ENCODE measurements around the gene CCM2L.

- no peak for TF ChIP-seq CTCF (IDR thresholded peaks at IDR 0.05)
- no peak for TF ChIP-seq ZFX (IDR thresholded peaks at IDR 0.05; ENCODE audit: borderline replicate concordance)
Observed at GRCh38 chr20:32052778-32053362, 42.6 kb downstream of the CCM2L start.
